PFSK-1 (cell line): ENCODE measurements around the gene FREM1.

Experiments
- FOXP2 ChIP-seq: optimal IDR thresholded peaks from 2 replicates; pipeline ENCODE3; 2011; ENCODE audit warnings: borderline replicate concordance, control low read depth, inconsistent platforms; ENCODE audit not compliant: insufficient read depth; ENCODE audit errors: extremely low read length, extremely low read depth
- POLR2AphosphoS5 ChIP-seq: IDR thresholded peaks from 2 replicates; pipeline ENCODE4 v1.6.1; 2012; ENCODE audit warnings: low read depth, mild to moderate bottlenecking, control low read depth, low read length, moderate library complexity
- REST ChIP-seq, 2 experiments: IDR thresholded peaks; 2 replicates each; pipeline versions ENCODE4 v1.6.1 to v1.8.0; 2011 to 2012; ENCODE audit warnings: low read depth in 2 of 2, low read length in 2 of 2, control low read depth in 1 of 2, inconsistent platforms in 1 of 2, mild to moderate bottlenecking in 1 of 2, moderate library complexity in 1 of 2; ENCODE audit not compliant: insufficient read depth in 1 of 2
- SIN3A ChIP-seq: IDR thresholded peaks from 2 replicates; pipeline ENCODE4 v1.6.1; 2012; ENCODE audit warnings: mild to moderate bottlenecking, low read length, moderate library complexity, borderline replicate concordance; ENCODE audit not compliant: insufficient read depth
- TAF1 ChIP-seq: IDR thresholded peaks from 2 replicates; pipeline ENCODE4 v1.6.1; 2012; ENCODE audit warnings: low read length, control low read depth, borderline replicate concordance; ENCODE audit not compliant: insufficient read depth

The FREM1 gene

GRCh38 chr9:14888875-14889274 is 21.4 kb downstream of the FREM1 start:
- TF ChIP-seq POLR2AphosphoS5 (no peak), TAF1 (no peak), REST (IDR thresholded peaks at IDR 0.05; ENCODE audit: insufficient read depth in 1 of 2, low read depth in 2 of 2, low read length in 2 of 2) (no peak), SIN3A (no peak), FOXP2 (no peak)

- TF ChIP-seq FOXP2 = no peak
- no peak for TF ChIP-seq SIN3A
- no peak for TF ChIP-seq REST (IDR thresholded peaks at IDR 0.05; ENCODE audit: insufficient read depth in 1 of 2, low read depth in 2 of 2, low read length in 2 of 2)
- no peak for TF ChIP-seq POLR2AphosphoS5
- TF ChIP-seq TAF1 = no peak
Observed at GRCh38 chr9:14888272-14888671, 22.0 kb downstream of the FREM1 start.

DNA sequence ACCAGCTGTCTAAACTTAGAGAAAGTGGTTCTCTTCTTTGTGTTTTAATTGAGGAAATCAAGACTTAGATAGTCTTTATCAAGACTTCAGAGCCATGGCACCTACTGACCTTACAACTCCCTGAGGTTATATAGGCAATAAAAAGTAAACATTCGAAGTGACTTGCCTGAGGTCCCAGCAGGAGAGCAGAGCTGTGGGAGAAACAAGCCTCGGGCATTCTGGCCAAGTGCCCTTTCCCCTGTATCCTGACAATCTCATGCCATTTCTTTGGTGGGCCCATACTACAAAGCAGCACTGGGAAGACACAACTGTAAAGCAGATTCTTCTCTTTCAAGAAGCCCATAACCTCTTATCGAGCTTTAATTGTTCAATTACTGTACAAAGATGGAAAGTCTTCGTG is 23.1 kb downstream of the FREM1 start:
- TF ChIP-seq TAF1 (no peak), FOXP2 (no peak), SIN3A (no peak), POLR2AphosphoS5 (no peak), REST (IDR thresholded peaks at IDR 0.05; ENCODE audit: insufficient read depth in 1 of 2, low read depth in 2 of 2, low read length in 2 of 2) (no peak)

DNA sequence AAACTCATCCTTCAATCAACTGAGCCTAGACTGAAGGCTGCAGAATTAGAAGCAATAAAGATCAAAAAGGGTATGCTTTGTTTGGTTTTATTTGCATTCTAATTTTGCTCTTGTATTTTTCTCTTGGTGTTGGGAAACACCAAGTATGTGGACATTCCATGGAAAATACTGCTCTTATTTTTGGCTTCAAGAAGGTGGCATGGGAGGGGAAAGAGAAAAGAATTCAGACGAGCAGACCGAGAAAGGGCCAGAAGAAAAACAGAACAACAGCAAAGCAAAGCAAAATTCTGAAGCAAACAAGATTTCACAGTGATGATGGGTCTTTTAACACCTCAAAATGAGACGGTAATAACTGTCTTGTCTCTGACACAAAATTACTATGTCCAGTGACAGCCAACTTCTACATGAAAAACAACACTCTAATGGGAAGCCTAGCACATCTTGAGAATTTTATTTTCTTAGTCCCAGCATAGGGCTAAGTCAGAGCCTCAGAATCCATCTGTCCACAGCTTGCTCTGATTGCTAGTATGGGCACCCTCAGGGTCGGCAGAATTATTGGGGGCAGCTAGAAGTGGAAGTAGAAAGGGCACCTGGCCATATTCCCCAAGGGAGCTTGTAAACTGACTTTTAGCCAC is 26.8 kb downstream of the FREM1 start:
- no peak for TF ChIP-seq TAF1
- no peak for TF ChIP-seq POLR2AphosphoS5
- TF ChIP-seq SIN3A = no peak
- TF ChIP-seq FOXP2 = no peak
- TF ChIP-seq REST (IDR thresholded peaks at IDR 0.05; ENCODE audit: insufficient read depth in 1 of 2, low read depth in 2 of 2, low read length in 2 of 2) = no peak

- no peak for TF ChIP-seq POLR2AphosphoS5
- no peak for TF ChIP-seq TAF1
- no peak for TF ChIP-seq REST (IDR thresholded peaks at IDR 0.05; ENCODE audit: insufficient read depth in 1 of 2, low read depth in 2 of 2, low read length in 2 of 2)
- no peak for TF ChIP-seq FOXP2
- no peak for TF ChIP-seq SIN3A
Observed at GRCh38 chr9:14882090-14882489, 28.1 kb downstream of the FREM1 start.
